HCT116 (cell line): ENCODE results near the gene LRRIQ1.

Experiments used
- EGR1 ChIP-seq: IDR thresholded peaks from 2 replicates; pipeline ENCODE4 v1.6.1; 2012; ENCODE audit warnings: low read depth
- EZH2phosphoT487 ChIP-seq: fragments of 200-600 bp; IDR thresholded peaks from 2 replicates; pipeline ENCODE4 v1.6.1; 2018; ENCODE audit warnings: antibody characterized with exemption, borderline replicate concordance
- TF ChIP-seq, protein P1 (sequence below): IDR thresholded peaks from 2 replicates; pipeline ENCODE4 v1.6.1; 2012

DNA sequence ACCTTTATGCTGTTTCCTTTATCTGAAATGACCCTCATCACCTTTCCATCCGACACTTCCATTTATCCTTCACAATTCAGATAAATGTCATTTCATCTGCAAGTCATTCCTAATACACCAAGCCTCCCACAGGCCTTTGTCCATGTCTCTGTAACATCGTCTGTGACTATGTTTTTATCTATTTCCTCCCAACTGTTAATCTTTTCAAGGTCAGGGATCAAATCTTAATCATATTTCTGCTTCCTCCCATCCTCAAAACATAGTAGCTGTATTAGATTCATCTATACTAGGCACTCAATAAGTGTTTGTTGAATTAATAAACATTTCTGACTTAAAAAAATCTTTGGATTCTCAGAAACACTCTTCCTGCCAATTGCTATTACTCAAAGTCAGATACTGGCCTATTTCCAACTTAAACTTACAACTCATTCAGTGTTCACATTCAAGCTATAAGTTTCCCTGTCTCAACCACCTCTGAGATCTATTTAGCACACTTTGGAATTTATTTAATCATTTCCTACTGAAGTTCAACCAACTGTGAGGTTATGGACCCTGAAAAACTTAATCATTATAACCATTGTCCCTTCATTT lies 143.6 kb downstream of the LRRIQ1 start:
- TF ChIP-seq, protein P1, sequence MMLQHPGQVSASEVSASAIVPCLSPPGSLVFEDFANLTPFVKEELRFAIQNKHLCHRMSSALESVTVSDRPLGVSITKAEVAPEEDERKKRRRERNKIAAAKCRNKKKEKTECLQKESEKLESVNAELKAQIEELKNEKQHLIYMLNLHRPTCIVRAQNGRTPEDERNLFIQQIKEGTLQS: no peak
- TF ChIP-seq EGR1 (no peak), EZH2phosphoT487 (no peak)
